ENCODE data around the gene CYSTM1. TPM values are rescaled to one million over a fixed set of nuclear protein-coding genes. Genes with fewer than 3 reads are reported as not detected.

Gene CYSTM1
- total RNA-seq, 1 donor from 2014 or later = 28.1 TPM

GRCh38 chr5:140256726-140257125 lies 81.7 kb downstream of the CYSTM1 start:
- no peak overlapping the region for H3K27ac Mint-ChIP-seq
- no peaks in the 10 kb centered on the region for H3K27me3 Mint-ChIP-seq
- peaks cover 21% of the 10 kb centered on the region for H3K4me1 Mint-ChIP-seq (ENCODE audit: low read depth)
- H3K9me3 Mint-ChIP-seq (ENCODE audit: low read depth) = no peaks in the 10 kb centered on the region
- no peak overlapping the region for H3K4me3 Mint-ChIP-seq (ENCODE audit: low read depth)
- TF ChIP-seq CTCF (IDR thresholded peaks at IDR 0.05; ENCODE audit: unreplicated experiment) = no peak
- DNase-seq (ENCODE audit: low spot score, unreplicated experiment) = no peak
- peaks cover 11% of the 10 kb centered on the region for H3K36me3 Mint-ChIP-seq (ENCODE audit: insufficient read depth)

GRCh38 chr5:140258016-140258415 lies 83.0 kb downstream of the CYSTM1 start:
- no peak for TF ChIP-seq CTCF (IDR thresholded peaks at IDR 0.05; ENCODE audit: unreplicated experiment)
- peaks cover 21% of the 10 kb centered on the region for H3K4me1 Mint-ChIP-seq (ENCODE audit: low read depth)
- peaks cover 11% of the 10 kb centered on the region for H3K36me3 Mint-ChIP-seq (ENCODE audit: insufficient read depth)
- no peak for DNase-seq (ENCODE audit: low spot score, unreplicated experiment)
- no peaks in the 10 kb centered on the region for H3K9me3 Mint-ChIP-seq (ENCODE audit: low read depth)
- no peak overlapping the region for H3K4me3 Mint-ChIP-seq (ENCODE audit: low read depth)
- H3K27ac Mint-ChIP-seq = no peak overlapping the region
- H3K27me3 Mint-ChIP-seq = no peaks in the 10 kb centered on the region

DNA sequence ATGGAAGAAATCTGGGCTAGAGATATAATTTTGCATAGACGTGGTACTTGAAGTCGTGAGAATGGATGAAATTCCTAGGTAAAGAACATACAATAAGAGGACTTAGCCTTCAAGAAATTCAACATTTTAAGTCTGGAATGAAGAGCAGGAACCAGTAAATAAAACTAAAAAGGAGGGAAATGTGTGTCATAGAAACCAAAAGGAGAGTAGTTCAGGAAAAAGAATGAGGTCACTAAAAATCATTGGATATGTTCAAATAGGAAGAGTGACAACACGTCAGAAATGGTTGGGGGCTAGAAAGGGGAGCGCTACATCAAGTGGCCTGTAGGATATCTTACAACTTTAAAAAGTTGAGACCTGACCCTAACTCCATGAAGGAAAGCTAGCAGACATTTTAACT lies 83.9 kb downstream of the CYSTM1 start:
- DNase-seq (ENCODE audit: low spot score, unreplicated experiment) = no peak
- H3K4me3 Mint-ChIP-seq (ENCODE audit: low read depth) = no peak overlapping the region
- H3K36me3 Mint-ChIP-seq (ENCODE audit: insufficient read depth) = peaks cover 11% of the 10 kb centered on the region
- no peaks in the 10 kb centered on the region for H3K27me3 Mint-ChIP-seq
- peak overlapping the region; percentile 71 for H3K27ac Mint-ChIP-seq
- H3K4me1 Mint-ChIP-seq (ENCODE audit: low read depth) = peaks cover 24% of the 10 kb centered on the region
- H3K9me3 Mint-ChIP-seq (ENCODE audit: low read depth) = no peaks in the 10 kb centered on the region
- TF ChIP-seq CTCF (IDR thresholded peaks at IDR 0.05; ENCODE audit: unreplicated experiment) = no peak

DNA sequence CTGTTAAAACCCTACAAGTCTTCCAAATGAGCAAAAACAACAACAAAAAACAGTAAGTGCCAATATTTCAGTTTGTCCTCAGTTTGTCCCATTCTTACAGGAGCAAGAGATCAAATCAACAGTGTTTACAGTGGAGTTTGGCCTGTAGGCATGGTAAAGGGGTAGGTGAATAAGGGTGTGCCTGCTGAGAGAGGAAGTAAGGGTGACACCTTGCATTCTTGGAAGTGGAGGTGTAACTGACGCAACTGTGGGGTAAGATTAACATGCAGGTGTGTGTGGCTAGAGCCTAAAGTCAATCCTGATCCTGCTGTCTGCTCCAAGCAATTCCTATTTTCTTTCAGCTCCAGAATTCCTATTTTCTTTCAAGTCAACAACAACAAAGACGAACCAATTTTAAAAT lies 84.5 kb downstream of the CYSTM1 start:
- no peak for TF ChIP-seq CTCF (IDR thresholded peaks at IDR 0.05; ENCODE audit: unreplicated experiment)
- no peak for DNase-seq (ENCODE audit: low spot score, unreplicated experiment)
- peaks cover 27% of the 10 kb centered on the region for H3K4me1 Mint-ChIP-seq (ENCODE audit: low read depth)
- peaks cover 11% of the 10 kb centered on the region for H3K36me3 Mint-ChIP-seq (ENCODE audit: insufficient read depth)
- H3K4me3 Mint-ChIP-seq (ENCODE audit: low read depth) = no peak overlapping the region
- no peaks in the 10 kb centered on the region for H3K9me3 Mint-ChIP-seq (ENCODE audit: low read depth)
- no peaks in the 10 kb centered on the region for H3K27me3 Mint-ChIP-seq
- no peak overlapping the region for H3K27ac Mint-ChIP-seq

DNA sequence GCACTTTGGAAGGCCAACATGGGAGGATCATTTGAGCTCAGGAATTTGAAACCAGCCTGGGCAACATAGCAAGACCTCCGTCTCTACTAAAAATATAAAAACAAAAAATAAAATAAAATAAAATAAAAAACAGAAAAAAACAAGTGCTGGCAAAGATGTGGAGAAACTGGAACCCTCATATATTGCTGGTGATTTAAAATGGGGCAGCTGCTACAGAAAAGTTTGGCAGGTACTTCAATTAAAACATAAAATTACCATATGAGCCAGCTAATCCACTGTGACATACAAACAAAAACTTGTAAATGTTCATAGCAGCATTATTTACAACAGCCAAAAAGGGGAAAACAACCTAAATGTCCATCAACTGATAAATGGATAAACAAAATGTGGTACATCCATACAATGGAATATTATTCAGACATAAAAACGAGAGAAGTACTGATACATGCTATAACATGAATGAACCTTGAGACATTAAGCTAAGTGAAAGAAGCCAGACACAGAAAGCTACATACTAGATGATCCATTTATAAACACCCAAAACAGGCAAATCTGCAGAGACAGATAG lies 85.2 kb downstream of the CYSTM1 start:
- no peaks in the 10 kb centered on the region for H3K27me3 Mint-ChIP-seq
- H3K36me3 Mint-ChIP-seq (ENCODE audit: insufficient read depth) = peaks cover 11% of the 10 kb centered on the region
- peaks cover 30% of the 10 kb centered on the region for H3K4me1 Mint-ChIP-seq (ENCODE audit: low read depth)
- H3K9me3 Mint-ChIP-seq (ENCODE audit: low read depth) = no peaks in the 10 kb centered on the region
- DNase-seq (ENCODE audit: low spot score, unreplicated experiment) = no peak
- TF ChIP-seq CTCF (IDR thresholded peaks at IDR 0.05; ENCODE audit: unreplicated experiment) = no peak
- no peak overlapping the region for H3K27ac Mint-ChIP-seq
- no peak overlapping the region for H3K4me3 Mint-ChIP-seq (ENCODE audit: low read depth)

Data from progenitor cell of endocrine pancreas (in vitro differentiated cells).